Glomerular visceral epithelial cell (primary cell): ENCODE results near the gene PDZD2.
"Not testable (repeated sequence)": the region's sequence is repeated elsewhere in the genome, so short reads cannot be mapped to it uniquely, and the experiment has no call there.

Experiments
- DNase-seq: peaks from one replicate; pipeline ENCODE4 v3.0.0-alpha.2; 2016; ENCODE audit errors: extremely low spot score

PDZD2 gene

DNA sequence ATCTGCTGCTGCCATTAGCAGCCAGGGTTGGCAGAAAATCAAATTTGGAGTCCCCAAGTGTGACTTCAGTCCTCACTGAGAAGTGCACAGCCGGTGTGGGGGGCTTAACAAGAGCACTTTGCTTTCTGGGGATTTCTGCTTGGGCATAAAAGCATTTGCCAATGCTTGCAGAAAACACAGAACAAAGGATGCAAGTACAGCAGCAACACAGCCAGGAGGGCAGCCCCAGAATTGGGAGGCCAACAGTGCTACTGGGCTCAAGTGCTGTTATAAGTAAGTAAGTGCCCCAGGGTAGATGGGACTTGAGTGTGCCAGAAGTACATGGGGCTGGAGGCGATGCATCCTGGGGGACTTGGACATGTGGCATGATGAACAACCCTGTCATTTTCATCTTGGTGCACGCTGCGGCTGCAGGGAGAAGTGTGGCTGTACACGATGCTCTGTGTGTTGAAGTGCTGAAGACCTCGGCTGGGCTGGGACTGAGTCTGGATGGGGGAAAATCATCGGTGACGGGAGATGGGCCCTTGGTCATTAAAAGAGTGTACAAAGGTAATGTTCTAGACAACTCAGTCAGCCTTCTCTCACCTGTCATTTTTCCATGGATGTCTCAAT is 461.9 kb downstream of the PDZD2 start:
- no peak for DNase-seq

DNA sequence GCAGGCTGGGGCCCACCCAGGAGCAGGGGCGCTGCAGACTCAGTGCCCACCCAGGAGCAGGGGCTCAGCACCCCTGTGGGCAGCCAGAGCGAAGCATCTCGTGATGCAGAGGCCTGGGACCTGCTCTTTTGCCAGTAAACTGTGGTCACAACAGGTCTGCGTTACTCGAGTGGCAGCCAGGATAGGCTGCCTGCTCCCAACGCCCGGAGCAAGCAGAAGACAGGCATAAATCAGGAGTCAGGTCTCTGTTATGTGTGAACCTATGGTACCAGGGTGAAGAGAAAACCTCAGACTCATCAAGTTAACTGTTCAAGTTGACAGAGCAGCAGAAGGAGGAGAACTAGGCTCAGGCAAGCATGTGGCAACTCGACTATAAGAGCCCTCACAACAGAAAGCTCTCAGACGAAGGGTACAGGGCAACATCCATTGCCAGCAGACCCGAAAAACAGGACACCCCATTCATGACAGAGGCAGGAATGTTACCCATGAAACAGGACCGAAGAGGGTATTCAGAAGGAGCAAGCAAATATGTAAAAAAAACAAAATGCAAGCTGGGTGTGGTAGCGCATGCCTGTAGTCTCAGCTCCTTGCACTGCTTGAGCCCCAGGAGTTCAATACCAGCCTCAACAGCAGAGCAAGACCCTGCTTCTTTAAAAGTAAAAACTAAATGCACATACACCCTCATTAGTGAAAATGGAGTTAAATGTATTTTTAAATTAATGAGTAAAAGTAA is 463.5 kb downstream of the PDZD2 start:
- no peak for DNase-seq

DNA sequence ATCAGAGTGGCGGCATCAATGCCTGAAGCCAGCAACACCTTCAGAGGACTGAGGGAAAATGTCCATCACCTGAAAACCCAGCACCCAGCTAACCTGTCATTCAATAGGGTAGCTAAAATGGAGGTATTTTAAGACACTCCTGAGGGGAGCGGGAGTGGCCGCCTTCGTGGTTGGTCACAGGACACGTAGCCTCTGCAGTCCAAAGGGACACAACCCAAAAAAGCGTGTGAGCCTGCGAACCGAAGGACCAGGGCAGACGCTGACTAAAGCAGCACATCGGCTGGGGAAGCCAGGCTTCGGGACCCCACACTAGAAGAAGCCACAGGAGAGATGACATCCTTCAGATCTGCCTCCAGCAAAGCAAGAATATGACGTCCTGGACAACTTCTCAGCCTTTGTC is 464.6 kb downstream of the PDZD2 start:
- no peak for DNase-seq

DNA sequence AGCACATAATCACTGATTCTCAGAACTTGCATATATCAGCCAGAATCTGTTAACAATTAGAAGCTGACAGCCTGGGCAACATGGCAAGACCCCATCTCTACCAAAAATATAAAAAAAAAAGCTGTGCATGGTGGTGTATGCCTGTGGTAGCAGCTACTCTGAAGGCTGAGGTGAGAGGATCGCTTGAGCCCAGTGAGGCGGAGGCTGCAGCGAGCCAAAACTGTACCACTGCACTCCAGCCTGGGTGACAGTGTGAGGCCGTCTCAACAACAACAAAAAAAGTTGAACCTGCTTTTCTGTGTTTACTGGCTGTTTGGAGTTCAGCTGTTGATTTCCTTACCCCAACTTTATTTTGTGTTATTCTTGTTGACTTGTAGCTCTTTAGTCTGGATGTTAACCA is 468.4 kb downstream of the PDZD2 start:
- DNase-seq = no peak

DNA sequence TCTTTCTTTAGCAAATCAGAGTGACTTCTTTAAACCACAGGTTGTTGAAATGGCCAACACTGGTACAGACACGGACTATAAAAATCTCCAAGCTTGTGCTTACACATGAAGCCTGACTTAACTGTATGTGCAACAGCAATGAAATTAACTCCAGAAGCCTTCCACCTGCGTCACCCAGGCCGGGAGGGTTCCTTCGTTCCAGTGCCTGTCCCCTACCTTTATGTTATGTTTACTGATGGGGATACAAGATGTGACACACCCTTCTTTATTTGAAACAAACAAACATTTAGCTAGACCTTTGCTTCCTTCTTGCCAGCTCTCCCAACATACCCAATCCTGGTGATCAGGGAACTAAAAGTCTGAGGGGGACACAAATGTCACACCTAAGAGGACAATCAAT is 469.2 kb downstream of the PDZD2 start:
- no peak for DNase-seq

DNA sequence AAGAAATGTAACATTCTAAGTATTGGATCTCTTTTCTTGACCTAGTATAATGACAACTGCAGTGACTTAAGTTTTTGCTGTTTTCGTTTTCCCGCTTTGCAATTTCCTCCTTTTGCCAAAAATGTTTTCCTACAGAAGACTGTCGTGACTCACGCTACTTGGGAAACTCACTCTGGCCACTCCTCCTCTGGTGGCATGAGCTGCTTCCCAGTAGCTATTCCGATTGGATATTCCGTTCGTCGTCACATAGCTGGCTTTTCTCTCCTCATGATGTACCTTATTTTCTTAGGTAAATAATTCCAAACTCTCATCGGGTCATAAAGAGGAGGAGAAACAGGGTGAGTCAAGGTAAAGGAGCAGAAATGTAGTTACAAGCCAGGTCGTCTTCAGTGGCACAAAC is 470.3 kb downstream of the PDZD2 start:
- no peak for DNase-seq

DNA sequence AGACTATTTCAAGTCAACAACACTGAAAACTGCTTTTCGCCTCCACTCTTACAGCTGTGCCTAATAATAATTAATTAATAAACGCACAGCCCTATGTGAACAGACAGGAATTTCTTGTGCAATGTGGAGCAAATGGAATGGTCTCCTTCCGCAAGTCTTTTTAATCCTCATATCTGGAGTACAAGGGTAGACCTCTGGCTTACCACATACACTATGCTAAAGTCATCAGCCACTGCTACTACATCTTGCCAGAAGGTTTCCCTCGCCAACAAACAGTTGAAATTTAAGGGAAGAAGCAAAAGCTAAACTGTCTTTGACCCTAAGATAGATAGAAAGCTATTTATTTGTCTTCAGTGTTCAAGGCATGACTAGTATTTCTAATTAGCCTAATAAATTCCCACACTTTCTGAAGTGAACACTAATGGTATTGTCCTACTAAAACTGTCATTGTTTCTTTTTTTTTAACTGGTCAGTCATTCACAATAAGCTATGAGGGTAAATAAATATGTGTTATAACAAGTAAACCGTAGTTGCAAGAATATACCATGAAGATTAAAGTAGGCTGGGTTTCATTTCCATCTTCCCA is 471.3 kb downstream of the PDZD2 start:
- DNase-seq = no peak

DNA sequence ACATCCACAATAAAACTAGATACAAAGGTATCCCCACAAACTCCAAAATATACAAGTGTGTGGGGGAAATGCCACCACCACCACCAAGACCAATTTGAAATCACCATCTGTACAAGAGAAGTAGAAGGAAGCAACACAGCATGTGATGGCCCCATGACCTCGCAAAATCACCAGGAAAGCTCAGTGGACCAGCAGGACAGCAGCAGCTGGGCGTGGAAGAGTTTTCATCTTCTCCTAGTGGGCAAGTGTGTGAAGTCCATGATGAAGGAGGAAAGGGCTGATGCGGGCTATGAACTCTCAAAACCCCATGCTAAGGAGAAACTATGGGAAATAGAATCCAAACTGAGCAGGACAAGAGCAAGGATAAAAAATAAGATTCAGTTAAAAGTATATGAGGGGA is 477.1 kb downstream of the PDZD2 start:
- DNase-seq = no peak

DNA sequence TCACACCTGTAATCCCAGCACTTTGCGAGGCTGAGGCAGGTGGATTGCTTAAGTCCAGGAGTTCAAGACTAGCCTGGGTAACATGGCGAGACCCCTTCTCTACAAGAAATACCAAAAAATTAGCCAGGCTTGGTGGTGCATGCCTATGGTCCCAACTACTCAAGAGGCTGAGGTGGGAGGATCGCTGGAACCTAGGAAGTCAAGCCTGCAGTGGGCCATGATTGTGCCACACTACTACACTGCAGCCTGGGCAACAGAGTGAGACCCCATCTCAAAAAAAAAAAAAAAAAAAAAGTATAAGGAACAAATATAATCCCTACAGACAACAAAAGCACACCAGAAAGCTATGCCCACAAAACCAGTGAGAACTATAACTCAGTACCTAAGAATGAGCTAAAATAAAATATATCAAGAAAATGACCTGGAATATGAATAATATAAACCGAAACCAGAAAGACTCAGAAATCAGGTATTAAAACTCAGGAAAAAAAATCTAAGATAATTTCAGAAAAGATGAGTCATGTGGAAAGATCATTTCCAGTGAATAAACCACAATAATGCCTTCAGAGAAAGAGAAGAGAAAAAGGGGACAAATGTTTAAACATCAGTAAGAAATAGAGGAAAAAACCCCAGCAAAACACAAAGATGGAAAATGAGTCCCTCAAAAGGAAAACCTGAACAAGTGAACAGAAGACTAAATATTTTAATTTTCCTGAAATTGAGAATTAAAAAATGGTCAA is 477.8 kb downstream of the PDZD2 start:
- DNase-seq = no peak

DNA sequence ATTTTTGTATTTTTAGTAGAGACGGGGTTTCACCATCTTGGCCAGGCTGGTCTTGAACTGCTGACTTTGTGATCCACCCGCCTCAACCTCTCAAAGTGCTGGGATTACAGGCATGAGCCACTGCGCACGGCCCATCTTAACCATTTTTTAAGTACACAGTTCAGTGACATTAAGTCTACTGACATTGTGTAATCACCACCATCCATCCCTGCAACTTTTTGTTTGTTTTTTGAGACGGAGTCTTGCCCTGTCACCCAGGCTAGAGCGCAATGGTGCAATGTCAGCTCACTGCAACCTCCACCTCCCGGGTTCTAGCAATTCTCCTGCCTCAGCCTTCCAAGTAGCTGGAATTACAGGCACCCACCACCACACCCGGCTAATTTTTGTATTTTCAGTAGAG is 480.0 kb downstream of the PDZD2 start:
- DNase-seq = not testable (repeated sequence)

DNA sequence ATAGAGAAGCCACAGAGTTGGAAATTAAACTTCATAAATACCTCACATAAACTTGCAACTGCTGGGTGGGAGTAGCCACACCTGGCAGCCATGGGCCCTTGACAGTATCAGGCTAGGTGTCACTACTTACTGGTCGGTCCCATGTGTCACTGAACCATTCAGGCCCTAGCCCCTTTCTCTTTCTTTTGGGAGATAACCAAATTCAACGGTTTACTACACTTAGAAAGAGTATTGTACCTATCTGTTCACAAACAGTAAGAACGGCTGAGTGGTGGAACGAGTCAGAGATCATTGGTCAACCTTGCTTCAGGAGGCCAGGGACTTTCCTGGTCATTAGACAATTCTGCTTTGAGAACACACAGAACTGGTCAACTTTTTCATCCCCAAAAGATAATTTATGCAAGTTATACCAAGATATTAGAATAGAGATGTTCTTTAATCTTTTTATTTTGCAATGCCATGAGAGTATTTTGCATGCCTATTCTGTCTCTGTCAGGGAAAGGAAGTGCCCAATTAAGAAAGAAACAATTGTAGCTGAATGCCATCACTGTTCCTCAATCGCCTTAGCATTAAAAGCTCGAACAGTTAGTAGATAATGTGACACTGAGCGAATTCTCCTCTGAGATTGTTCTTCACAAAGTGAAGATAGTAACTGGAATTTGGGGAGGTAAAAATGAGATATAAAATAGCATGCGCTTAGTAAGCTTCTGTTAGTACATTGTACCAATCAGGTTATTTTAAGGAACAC is 484.3 kb downstream of the PDZD2 start:
- no peak for DNase-seq

DNA sequence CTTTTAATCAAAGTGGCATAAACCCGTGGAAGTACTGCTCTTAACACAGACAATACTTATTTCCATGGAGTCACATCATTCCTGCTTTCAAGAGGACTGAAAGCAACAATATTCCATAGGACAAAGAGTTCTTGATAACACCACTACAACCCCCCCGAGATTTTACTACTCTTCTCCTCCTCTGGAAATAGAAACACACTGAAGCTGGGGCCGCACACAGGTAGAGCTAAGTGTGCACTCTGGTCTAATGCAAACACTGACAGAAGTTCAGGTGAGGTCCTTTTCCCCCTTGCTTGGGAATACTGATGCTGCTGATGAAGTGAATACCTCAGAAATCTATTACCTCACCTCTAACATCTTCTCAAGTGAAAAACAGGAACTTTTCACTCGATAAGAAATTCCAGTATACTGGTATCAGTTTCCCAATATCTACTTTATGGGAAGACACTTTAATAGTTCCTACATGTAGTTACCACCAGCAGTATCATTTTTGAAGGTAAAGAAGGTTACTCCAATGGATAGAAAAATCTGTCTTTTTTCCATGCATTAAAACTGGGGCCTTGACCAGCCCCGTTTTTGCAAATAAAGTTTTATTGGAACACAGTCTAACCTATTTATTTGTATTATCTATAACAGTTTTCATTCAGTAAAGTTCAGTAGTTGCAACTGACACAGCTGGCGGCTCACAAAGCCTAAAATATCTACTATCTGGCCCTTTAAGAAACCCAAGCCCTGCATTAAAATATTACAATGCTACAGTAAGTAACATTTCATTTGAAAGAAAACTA is 485.2 kb downstream of the PDZD2 start:
- no peak for DNase-seq

DNA sequence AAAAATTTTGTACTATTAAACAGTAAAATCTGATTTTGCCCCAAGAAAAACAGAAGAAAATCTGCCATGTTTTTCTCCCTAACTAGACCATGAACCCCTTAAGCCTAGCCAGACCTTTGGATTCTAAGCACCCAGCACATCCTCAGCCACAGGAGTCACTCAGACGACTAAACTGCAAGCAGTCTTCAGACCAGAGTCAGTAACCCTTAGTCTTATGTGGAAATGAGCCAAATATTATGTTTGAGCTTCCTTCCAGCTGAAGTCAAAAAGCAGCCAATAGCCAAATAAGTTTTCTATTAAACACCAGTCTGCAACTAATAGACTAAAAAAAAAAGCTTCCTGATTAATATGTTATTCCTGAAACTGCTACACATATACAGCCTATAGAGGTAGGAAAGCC is 487.8 kb downstream of the PDZD2 start:
- DNase-seq = no peak

DNA sequence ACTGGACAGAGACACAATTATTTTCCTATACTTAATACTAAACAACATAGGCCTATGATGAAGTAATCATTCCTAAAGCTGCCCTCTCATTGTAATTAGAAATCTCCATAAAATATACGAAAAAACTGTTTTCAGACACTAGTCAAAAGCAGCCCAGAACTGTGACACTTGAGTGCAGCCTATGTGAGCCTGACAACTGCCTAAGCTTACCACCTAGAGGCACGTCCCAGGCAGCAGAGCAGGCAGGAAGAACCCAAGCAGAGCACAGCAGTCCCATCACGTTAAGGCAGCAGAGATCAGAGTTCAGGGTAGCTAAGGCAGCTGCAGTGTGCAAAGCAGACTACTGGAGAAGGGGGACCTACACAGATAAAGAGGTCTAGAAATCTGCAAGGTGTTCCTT is 488.8 kb downstream of the PDZD2 start:
- DNase-seq = no peak

DNA sequence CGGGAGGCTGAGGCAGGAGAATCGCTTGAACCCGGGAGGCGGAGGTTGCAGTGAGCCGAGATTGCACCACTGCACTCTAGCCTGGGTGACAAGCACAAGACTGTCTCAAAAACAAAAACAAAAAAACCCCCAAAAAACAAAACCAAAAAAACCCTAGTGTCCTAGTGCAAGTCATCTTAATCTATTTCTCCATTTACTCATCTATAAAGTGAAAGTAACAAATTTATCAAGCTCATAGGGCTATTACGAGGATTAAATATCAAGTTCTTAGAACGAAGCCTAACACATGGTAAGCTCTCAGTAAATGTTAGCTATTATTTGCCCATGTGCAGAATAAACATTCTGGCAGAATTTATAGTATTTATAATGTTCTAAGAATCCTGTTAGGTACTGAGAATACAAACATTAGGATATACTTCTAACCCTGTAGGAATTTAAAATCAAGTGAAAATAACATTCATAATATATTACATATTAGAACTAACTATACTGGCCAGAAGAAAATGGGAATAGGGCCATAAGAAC is 490.2 kb downstream of the PDZD2 start:
- DNase-seq = no peak

DNA sequence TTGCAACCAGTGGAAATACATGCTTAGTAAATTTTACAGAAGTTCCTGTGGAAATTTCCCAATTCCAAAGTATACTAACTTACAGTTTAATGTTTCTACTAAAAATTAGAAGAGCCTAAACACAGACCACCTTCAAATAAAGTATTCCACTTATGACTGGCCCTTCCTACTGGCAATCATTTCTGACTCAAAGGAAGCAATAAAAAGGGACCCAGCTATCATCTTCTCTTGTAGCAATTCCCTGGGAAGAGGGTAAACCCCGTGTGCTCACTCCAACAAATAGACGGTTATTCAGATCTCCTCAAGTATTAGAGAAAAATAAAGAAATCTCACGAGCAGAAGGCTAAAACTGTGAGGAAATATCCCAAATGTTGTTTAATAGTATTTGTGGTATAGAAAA is 491.9 kb downstream of the PDZD2 start:
- no peak for DNase-seq

DNA sequence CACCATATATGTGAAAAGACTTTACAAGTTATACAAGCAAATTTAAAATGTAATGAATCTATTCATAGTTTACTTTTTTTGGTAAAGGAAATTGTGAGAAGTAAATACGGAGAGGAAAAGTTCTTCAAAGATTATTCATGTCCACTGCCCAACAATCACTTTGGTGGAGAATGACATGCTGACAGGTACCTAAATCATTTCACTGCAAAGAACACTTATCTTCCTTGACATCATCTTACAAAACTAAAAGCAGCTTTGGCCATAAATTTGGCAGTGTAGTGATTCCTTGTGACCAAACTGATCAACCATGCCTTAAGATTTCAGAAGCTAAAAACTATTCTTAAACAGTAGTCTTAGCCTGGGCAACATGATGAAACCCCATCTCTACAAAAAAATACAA is 492.7 kb downstream of the PDZD2 start:
- DNase-seq = no peak

DNA sequence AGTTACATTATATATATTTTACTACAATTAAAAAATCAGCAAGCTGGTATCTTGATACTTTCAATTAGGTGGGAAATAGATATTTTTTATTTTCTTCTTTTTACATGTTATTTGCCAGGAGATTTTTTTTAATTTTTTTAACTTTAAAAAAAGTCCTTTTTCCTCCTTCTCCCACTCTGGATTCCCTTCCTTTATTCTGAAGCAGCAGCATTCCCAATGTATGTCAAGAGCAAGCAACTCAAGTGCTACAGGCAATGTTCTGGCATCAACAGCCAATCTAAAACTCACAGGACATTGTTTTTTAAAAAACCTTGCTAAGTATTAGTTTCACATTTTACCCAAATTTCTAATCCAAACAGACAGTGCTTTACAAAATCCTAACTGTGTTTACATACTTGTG is 493.8 kb downstream of the PDZD2 start:
- DNase-seq = no peak

DNA sequence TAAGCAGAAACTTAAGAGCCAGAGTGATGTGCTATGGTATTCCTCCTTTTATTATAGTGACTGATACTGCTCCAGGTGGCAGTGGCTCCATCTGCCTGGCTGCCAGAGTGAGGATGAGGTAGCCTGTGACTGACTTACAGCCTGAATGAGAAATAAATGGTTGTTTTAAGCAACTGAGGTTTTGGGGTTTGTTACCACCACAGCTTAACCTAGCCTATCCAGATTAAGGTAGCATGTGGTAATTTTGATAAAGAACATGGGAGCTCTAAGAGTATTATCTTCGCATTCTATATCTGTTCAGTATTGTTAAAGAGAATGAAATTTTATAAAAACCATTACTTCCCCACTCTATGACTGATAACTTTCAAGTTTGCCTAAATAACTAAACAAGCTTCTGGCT is 496.2 kb downstream of the PDZD2 start:
- DNase-seq = no peak

DNA sequence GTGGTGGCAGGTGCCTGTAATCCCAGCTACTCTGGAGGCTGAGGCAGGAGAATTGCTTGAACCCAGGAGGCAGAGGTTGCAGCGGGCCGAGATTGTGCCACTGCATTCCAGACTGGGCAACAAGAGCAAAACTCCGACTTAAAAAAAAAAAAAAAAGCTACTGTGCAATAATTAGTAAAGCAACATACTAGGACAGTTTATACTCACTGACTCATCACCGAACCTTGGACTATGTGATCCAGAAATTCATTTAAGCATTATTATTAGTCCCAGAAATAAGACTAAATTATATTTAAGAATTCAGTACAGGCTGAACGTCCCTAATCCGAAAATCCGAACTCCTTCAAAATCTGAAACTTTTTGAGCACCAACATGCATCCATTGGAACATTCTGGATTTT is 497.4 kb downstream of the PDZD2 start:
- no peak for DNase-seq
